GM21360 (cell line): Measurements from ENCODE around the gene PRKCE.

Experiments
- ATAC-seq: cut with Tn5 transposase; IDR thresholded peaks from one replicate; pipeline ENCODE4 v1.9.1; 2021; ENCODE audit warnings: mild to moderate bottlenecking, moderate library complexity; ENCODE audit not compliant: unreplicated experiment

The PRKCE gene

GRCh38 chr2:46151577-46151976 lies 500.1 kb downstream of the PRKCE start:
- ATAC-seq = no peak

GRCh38 chr2:46153996-46154753 lies 502.7 kb downstream of the PRKCE start:
- ATAC-seq = no peak

- no peak for ATAC-seq
Observed at GRCh38 chr2:46157072-46157965, 505.8 kb downstream of the PRKCE start.

GRCh38 chr2:46157966-46158310 lies 506.5 kb downstream of the PRKCE start:
- no peak for ATAC-seq

GRCh38 chr2:46158661-46159060 lies 507.2 kb downstream of the PRKCE start:
- ATAC-seq = no peak

GRCh38 chr2:46160326-46160725 lies 508.9 kb downstream of the PRKCE start:
- no peak for ATAC-seq

GRCh38 chr2:46161315-46161714 lies 509.8 kb downstream of the PRKCE start:
- ATAC-seq = no peak

- no peak for ATAC-seq
Observed at GRCh38 chr2:46161911-46162310, 510.4 kb downstream of the PRKCE start.

GRCh38 chr2:46162329-46163097 lies 511.0 kb downstream of the PRKCE start:
- ATAC-seq = no peak

- ATAC-seq = no peak
Observed at GRCh38 chr2:46163098-46163430, 511.6 kb downstream of the PRKCE start.

- no peak for ATAC-seq
Observed at GRCh38 chr2:46163804-46164528, 512.5 kb downstream of the PRKCE start.

- no peak for ATAC-seq
Observed at GRCh38 chr2:46164529-46165301, 513.2 kb downstream of the PRKCE start.

- no peak for ATAC-seq
Observed at GRCh38 chr2:46165916-46166315, 514.4 kb downstream of the PRKCE start.

- no peak for ATAC-seq
Observed at GRCh38 chr2:46167406-46167805, 515.9 kb downstream of the PRKCE start.

- ATAC-seq = no peak
Observed at GRCh38 chr2:46167924-46168323, 516.4 kb downstream of the PRKCE start.

GRCh38 chr2:46169467-46169866 lies 518.0 kb downstream of the PRKCE start:
- ATAC-seq = no peak

- no peak for ATAC-seq
Observed at GRCh38 chr2:46170026-46170425, 518.6 kb downstream of the PRKCE start.

GRCh38 chr2:46170611-46171350 lies 519.3 kb downstream of the PRKCE start:
- ATAC-seq = no peak

- no peak for ATAC-seq
Observed at GRCh38 chr2:46171411-46171953, 520.0 kb downstream of the PRKCE start.
